Ishikawa (cell line): Measurements from ENCODE around the gene SIGLEC9.

ENCODE experiments used
- CEBPB ChIP-seq: IDR thresholded peaks from 2 replicates; pipeline ENCODE4 v1.6.1; 2012
- CREB1 ChIP-seq: IDR thresholded peaks from 2 replicates; pipeline ENCODE4 v1.6.1; 2012; ENCODE audit warnings: low read depth
- EGR1 ChIP-seq: IDR thresholded peaks from 2 replicates; pipeline ENCODE4 v1.6.1; 2012
- EP300 ChIP-seq: IDR thresholded peaks from 2 replicates; pipeline ENCODE4 v1.6.1; 2012; ENCODE audit warnings: borderline replicate concordance
- FOXM1 ChIP-seq: IDR thresholded peaks from 2 replicates; pipeline ENCODE4 v1.6.1; 2012; ENCODE audit warnings: low read depth, borderline replicate concordance
- MAX ChIP-seq: IDR thresholded peaks from 2 replicates; pipeline ENCODE4 v1.6.1; 2012
- NFIC ChIP-seq: IDR thresholded peaks from 2 replicates; pipeline ENCODE4 v1.6.1; 2012
- RAD21 ChIP-seq: IDR thresholded peaks from 2 replicates; pipeline ENCODE4 v1.6.1; 2012; ENCODE audit warnings: low read depth
- TAF1 ChIP-seq: IDR thresholded peaks from 2 replicates; pipeline ENCODE4 v1.6.1; 2012; ENCODE audit warnings: low read depth, mild to moderate bottlenecking
- TCF12 ChIP-seq: IDR thresholded peaks from 2 replicates; pipeline ENCODE4 v1.6.1; 2012; ENCODE audit warnings: low read depth
- TEAD4 ChIP-seq: IDR thresholded peaks from 2 replicates; pipeline ENCODE4 v1.6.1; 2012
- USF1 ChIP-seq: IDR thresholded peaks from 2 replicates; pipeline ENCODE4 v1.6.1; 2012
- YY1 ChIP-seq: IDR thresholded peaks from 2 replicates; pipeline ENCODE4 v1.6.1; 2012; ENCODE audit warnings: low read depth
- ZBTB7A ChIP-seq: IDR thresholded peaks from 2 replicates; pipeline ENCODE4 v1.6.1; 2012; ENCODE audit warnings: low read depth
- TF ChIP-seq, protein P1 (sequence below): IDR thresholded peaks from 2 replicates; pipeline ENCODE4 v1.6.1; 2012; ENCODE audit warnings: low read depth, mild to moderate bottlenecking

The SIGLEC9 gene

GRCh38 chr19:51179256-51179655 is 54.5 kb downstream of the SIGLEC9 start:
- TF ChIP-seq MAX (no peak), CREB1 (no peak), EP300 (no peak), CEBPB (no peak), NFIC (no peak), FOXM1 (no peak), TCF12 (no peak), RAD21 (no peak), TAF1 (no peak), EGR1 (no peak), TEAD4 (no peak), USF1 (no peak), ZBTB7A (no peak), YY1 (no peak)
- TF ChIP-seq, protein P1, sequence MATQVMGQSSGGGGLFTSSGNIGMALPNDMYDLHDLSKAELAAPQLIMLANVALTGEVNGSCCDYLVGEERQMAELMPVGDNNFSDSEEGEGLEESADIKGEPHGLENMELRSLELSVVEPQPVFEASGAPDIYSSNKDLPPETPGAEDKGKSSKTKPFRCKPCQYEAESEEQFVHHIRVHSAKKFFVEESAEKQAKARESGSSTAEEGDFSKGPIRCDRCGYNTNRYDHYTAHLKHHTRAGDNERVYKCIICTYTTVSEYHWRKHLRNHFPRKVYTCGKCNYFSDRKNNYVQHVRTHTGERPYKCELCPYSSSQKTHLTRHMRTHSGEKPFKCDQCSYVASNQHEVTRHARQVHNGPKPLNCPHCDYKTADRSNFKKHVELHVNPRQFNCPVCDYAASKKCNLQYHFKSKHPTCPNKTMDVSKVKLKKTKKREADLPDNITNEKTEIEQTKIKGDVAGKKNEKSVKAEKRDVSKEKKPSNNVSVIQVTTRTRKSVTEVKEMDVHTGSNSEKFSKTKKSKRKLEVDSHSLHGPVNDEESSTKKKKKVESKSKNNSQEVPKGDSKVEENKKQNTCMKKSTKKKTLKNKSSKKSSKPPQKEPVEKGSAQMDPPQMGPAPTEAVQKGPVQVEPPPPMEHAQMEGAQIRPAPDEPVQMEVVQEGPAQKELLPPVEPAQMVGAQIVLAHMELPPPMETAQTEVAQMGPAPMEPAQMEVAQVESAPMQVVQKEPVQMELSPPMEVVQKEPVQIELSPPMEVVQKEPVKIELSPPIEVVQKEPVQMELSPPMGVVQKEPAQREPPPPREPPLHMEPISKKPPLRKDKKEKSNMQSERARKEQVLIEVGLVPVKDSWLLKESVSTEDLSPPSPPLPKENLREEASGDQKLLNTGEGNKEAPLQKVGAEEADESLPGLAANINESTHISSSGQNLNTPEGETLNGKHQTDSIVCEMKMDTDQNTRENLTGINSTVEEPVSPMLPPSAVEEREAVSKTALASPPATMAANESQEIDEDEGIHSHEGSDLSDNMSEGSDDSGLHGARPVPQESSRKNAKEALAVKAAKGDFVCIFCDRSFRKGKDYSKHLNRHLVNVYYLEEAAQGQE = no peak
